Glutamatergic neuron (in vitro differentiated cells): ENCODE results near the gene BCL6B. TPM values are rescaled to one million over a fixed set of nuclear protein-coding genes. Genes with fewer than 3 reads are reported as not detected.
A peak's percentile ranks its signal among the peaks of the same experiment; 100 is the strongest.
"Not testable (repeated sequence)": the region's sequence is repeated elsewhere in the genome, so short reads cannot be mapped to it uniquely, and the experiment has no call there.

ENCODE experiments used
- DNase-seq: peaks from one replicate; pipeline ENCODE4 v3.0.0; 2022
- H3K27ac Mint-ChIP-seq: one replicate; pipeline ENCODE4 v1.8.0; 2020; ENCODE audit warnings: mild to moderate bottlenecking, mixed read lengths, inconsistent platforms; ENCODE audit not compliant: unreplicated experiment
- H3K27me3 Mint-ChIP-seq: one replicate; pipeline ENCODE4 v1.8.0; 2020; ENCODE audit warnings: mild to moderate bottlenecking, moderate library complexity, mixed read lengths, inconsistent platforms; ENCODE audit not compliant: unreplicated experiment
- H3K36me3 Mint-ChIP-seq: one replicate; pipeline ENCODE4 v1.8.0; 2020; ENCODE audit warnings: mild to moderate bottlenecking, mixed read lengths, inconsistent platforms; ENCODE audit not compliant: unreplicated experiment
- H3K4me1 Mint-ChIP-seq: one replicate; pipeline ENCODE4 v1.8.0; 2020; ENCODE audit warnings: mild to moderate bottlenecking, low read depth, mixed read lengths, inconsistent platforms; ENCODE audit not compliant: unreplicated experiment
- H3K4me3 Mint-ChIP-seq: one replicate; pipeline ENCODE4 v1.8.0; 2020; ENCODE audit warnings: mild to moderate bottlenecking, mixed read lengths, inconsistent platforms; ENCODE audit not compliant: unreplicated experiment
- H3K9me3 Mint-ChIP-seq: one replicate; pipeline ENCODE4 v1.8.0; 2020; ENCODE audit warnings: mild to moderate bottlenecking, moderate library complexity, mixed read lengths, inconsistent platforms; ENCODE audit not compliant: unreplicated experiment
- long read RNA-seq: library from polyadenylated mRNA; unstranded; transcript quantifications from one replicate; pipeline ENCODE4 v2.0.0, GENCODE V29; 2020; ENCODE audit not compliant: unreplicated experiment
- total RNA-seq: library from RNA; stranded (reverse); fragmentation: NEBNext Ultra II Directional; extraction: Animal tissue kit (Norgen Biotek cat#: 25700); gene quantifications from one replicate; pipeline ENCODE4 v1.2.1, GENCODE V29; 2021; ENCODE audit not compliant: unreplicated experiment
- TF ChIP-seq, protein P1 (sequence below): fragments of 200-600 bp; sonication (generic); IDR thresholded peaks from one replicate; pipeline ENCODE4 v1.5.0; 2021; ENCODE audit not compliant: partially characterized antibody, unreplicated experiment

BCL6B gene, protein sequence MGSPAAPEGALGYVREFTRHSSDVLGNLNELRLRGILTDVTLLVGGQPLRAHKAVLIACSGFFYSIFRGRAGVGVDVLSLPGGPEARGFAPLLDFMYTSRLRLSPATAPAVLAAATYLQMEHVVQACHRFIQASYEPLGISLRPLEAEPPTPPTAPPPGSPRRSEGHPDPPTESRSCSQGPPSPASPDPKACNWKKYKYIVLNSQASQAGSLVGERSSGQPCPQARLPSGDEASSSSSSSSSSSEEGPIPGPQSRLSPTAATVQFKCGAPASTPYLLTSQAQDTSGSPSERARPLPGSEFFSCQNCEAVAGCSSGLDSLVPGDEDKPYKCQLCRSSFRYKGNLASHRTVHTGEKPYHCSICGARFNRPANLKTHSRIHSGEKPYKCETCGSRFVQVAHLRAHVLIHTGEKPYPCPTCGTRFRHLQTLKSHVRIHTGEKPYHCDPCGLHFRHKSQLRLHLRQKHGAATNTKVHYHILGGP
- not detected for total RNA-seq
- long read RNA-seq, result 0 reads

DNA sequence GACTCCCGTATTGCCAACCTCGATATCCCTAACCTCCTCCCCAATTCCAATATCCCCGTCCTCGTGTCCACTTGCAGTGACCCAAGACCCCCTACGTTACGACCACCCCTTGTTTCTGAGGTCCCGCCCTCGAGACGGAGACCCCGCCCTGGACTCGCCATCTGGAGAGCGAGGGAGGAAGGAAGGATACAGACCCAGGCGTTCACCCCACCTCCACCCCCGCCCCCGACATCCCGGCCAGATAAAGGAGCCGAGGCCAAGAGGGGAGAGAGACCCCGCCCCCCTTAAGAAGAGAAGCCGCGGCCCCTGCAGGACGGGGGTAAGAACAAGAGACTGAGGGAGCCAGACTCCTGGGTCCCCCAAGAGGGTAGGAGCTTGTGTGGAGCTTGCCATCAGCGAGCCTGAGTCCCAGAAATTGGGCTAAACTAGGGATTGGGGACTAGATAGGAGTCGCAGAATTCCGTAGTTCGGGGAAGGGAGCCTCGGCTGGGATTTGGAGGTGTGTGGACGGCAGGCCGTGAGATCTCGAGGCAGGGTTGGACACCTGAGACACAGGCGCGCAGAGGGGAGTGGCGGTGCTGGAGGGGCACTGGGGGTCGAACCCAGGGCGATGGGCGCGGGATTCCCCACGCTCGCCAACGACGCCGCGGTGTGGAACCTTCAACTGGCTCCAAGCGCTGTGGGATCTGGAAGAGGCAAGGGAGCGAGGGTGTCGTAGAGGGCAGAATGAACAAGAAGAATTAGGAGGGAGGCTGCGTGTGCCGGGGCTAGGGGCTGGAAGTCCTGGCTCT lies at the start of gene BCL6B:
TSS of gene BCL6B (plus strand) at position 270 of the 791 bp plus-strand sequence. CDS start 622 bp downstream, outside the sequence.
- Mint-ChIP-seq H3K27me3 (peaks cover 13% of the 10 kb centered on the region), H3K9me3 (peaks cover 6% of the 10 kb centered on the region), H3K4me3 (peak within 1 kb of the TSS; percentile 60), H3K27ac (no peak within 1 kb of the TSS), H3K36me3 (no peaks in the 10 kb centered on the region), H3K4me1 (no peaks in the 10 kb centered on the region)
- no peak for DNase-seq
- TF ChIP-seq, protein P1, sequence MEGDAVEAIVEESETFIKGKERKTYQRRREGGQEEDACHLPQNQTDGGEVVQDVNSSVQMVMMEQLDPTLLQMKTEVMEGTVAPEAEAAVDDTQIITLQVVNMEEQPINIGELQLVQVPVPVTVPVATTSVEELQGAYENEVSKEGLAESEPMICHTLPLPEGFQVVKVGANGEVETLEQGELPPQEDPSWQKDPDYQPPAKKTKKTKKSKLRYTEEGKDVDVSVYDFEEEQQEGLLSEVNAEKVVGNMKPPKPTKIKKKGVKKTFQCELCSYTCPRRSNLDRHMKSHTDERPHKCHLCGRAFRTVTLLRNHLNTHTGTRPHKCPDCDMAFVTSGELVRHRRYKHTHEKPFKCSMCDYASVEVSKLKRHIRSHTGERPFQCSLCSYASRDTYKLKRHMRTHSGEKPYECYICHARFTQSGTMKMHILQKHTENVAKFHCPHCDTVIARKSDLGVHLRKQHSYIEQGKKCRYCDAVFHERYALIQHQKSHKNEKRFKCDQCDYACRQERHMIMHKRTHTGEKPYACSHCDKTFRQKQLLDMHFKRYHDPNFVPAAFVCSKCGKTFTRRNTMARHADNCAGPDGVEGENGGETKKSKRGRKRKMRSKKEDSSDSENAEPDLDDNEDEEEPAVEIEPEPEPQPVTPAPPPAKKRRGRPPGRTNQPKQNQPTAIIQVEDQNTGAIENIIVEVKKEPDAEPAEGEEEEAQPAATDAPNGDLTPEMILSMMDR, result no peak

DNA sequence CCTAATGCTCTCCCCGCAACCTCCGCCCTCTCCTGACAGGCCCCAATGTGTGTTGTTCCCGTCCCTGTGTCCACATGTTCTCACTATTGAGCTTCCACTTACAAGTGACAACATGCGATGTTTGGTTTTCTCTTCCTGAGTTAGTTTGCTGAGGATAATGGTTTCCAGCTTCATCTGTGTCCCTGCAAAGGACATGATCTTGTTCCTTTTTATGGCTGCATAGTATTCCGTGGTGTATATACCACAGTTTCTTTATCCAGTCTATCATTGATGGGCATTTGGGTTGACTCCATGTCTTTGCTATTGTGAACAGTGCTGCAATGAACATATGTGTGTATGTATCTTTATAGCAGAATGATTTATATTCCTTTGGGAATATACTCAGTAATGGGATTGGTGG lies 43.4 kb upstream of the BCL6B start:
- not testable (repeated sequence) for H3K9me3 Mint-ChIP-seq, H3K4me1 Mint-ChIP-seq, H3K4me3 Mint-ChIP-seq

DNA sequence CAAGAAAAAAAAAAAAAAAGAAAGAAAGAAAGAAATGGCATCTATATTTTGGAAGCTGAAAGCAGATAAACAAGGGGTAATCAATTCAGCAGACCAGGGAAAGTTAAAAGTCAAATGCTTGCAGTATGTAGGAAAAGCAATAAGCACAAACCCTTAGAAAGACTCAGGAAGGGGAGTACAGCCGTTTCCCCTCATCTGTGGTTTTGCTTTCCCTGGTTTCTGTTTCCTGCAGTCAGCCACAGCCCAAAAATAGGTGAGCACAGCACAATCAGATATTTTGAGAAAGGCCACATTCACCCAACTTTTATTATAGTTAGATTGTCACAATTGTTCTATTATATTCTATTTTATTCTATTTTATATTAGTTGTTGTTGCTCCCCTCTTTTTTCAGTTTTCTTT lies 41.4 kb upstream of the BCL6B start:
- Mint-ChIP-seq H3K27ac (no peak overlapping the region), H3K27me3 (peaks cover 3% of the 10 kb centered on the region), H3K4me3 (no peak overlapping the region), H3K4me1 (no peaks in the 10 kb centered on the region), H3K36me3 (no peaks in the 10 kb centered on the region), H3K9me3 (peaks cover 2% of the 10 kb centered on the region)
- TF ChIP-seq, protein P1, result no peak
- DNase-seq, result no peak

More for the DNA sequence above, 43.4 kb upstream of the BCL6B start:
- DNase-seq, H3K36me3 Mint-ChIP-seq, H3K27me3 Mint-ChIP-seq, H3K27ac Mint-ChIP-seq: not testable (repeated sequence)

DNA sequence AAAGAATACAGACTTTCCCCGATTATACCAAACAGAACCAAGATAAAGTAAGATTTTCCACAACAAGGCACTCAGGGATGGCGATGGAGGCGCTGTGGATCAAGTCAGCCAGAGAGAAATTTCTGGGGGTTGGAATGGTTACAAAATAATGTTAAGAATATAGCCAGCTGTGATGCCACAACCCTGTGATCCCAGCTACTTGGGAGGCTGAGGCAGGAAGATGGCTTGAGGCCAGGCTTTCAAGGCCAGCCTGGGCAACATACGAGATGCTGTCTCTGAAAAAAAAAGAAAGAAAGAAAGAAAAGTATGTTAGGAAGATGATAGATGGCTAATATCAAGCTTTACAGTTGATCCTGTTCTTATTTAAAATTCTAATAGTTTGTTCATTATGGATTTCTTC lies 37.6 kb upstream of the BCL6B start:
- Mint-ChIP-seq H3K9me3 (peaks cover 3% of the 10 kb centered on the region), H3K36me3 (no peaks in the 10 kb centered on the region), H3K4me3 (no peak overlapping the region), H3K27me3 (peaks cover 9% of the 10 kb centered on the region), H3K4me1 (no peaks in the 10 kb centered on the region), H3K27ac (no peak overlapping the region)
- TF ChIP-seq, protein P1, result no peak
- no peak for DNase-seq

DNA sequence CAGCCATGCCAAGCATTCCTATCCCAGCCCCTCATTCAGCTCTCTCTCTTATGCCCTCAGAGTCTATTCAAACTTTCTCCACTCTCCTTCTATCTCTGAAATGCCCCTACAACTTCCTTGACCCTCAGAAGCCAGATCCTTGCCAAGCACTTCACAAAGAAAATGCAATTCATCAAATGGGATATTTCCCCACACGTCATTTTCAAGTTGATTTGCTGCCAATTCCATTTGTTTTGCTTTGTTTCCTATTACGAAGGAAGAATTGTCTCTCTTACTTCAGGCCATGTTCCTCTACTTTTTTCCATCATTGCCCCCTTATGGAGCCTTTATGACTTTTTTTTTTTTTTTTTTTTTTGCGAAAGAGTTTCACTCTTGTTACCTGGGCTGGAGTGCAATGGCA lies 36.2 kb upstream of the BCL6B start:
- no peaks in the 10 kb centered on the region for H3K4me1 Mint-ChIP-seq
- no peak overlapping the region for H3K4me3 Mint-ChIP-seq
- TF ChIP-seq, protein P1, result no peak
- no peaks in the 10 kb centered on the region for H3K36me3 Mint-ChIP-seq
- H3K27me3 Mint-ChIP-seq, result peaks cover 11% of the 10 kb centered on the region
- no peak for DNase-seq
- H3K9me3 Mint-ChIP-seq, result peaks cover 3% of the 10 kb centered on the region
- no peak overlapping the region for H3K27ac Mint-ChIP-seq
